ENCODE results near the gene CBLN3. TPM values are rescaled to one million over a fixed set of nuclear protein-coding genes. Genes with fewer than 3 reads are reported as not detected.

The CBLN3 gene
- total and polyA plus RNA-seq, 11 donors: 0.38 to 4.9 (median 0.80) TPM

DNA sequence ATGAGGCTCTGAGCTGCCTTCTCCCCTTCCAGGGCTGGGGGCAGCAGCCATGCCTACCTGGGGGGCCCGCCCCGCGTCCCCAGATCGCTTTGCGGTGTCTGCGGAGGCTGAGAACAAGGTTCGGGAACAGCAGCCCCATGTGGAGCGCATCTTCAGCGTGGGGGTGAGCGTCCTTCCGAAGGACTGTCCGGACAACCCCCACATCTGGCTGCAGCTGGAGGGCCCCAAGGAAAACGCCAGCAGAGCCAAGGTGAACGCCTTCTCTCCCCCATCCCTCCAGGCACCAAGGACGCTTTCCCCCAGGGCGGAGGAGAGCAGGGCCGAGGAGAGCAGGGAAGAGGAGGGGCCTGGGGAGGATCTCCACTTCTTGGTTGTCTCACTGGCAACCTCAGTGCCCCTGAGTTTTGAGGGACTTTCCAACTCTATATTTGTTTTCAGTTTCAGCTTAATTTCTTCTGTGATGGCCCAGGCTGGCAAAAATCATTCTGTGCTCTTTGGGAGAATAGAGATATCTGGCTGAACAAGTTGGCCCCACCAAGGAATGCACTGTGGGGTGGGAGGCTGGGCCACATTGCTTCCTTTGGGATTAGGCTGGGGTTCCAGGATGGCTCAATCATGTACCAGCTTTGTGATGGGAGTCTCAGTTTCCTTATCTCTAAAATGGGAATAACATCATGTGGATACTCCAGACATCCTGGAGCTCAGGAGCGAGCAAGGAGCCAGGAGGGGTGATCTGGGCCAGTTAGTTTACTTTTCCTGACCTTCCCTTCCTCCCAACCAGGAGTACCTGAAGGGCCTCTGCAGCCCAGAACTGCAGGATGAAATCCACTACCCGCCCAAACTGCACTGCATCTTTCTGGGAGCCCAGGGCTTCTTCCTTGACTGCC is 1.5 kb upstream of the CBLN3 start:
- Histone ChIP-seq H3K27me3 (no peaks in the 10 kb centered on the region), H3K4me3 (peak overlapping the region; percentile 61 to 89 (median 80)), H3K36me3 (peaks cover 0 to 41% (median 36%) of the 10 kb centered on the region in 9 donors), H3K9me3 (no peaks in the 10 kb centered on the region), H3K4me1 (peaks cover 3 to 59% (median 36%) of the 10 kb centered on the region in 12 donors), H3K27ac (peak overlapping the region; percentile 80 to 100 (median 96))
- DNase-seq (peak in 3 of 5 donors; percentile 62 to 71 (median 70)), ATAC-seq (peak in 3 of 4 donors; percentile 9 to 61 (median 43))
- WGBS, 4 donors: 20 to 24% (median 21%) methylated on average over 14 to 19 of the region's 19 CpGs
- intact Hi-C loops (cut with DNase I): loop anchor here (1.0 to 10.0 kb wide), 12 partner anchors 64 to 189 kb away; partner anchors contain the start of genes TINF2 (in 7 of the 10), NFATC4 (in 2 of the 10) and ADCY4 (in 1 of the 10)
- TF ChIP-seq, protein P1, sequence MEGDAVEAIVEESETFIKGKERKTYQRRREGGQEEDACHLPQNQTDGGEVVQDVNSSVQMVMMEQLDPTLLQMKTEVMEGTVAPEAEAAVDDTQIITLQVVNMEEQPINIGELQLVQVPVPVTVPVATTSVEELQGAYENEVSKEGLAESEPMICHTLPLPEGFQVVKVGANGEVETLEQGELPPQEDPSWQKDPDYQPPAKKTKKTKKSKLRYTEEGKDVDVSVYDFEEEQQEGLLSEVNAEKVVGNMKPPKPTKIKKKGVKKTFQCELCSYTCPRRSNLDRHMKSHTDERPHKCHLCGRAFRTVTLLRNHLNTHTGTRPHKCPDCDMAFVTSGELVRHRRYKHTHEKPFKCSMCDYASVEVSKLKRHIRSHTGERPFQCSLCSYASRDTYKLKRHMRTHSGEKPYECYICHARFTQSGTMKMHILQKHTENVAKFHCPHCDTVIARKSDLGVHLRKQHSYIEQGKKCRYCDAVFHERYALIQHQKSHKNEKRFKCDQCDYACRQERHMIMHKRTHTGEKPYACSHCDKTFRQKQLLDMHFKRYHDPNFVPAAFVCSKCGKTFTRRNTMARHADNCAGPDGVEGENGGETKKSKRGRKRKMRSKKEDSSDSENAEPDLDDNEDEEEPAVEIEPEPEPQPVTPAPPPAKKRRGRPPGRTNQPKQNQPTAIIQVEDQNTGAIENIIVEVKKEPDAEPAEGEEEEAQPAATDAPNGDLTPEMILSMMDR (IDR thresholded peaks at IDR 0.05): no peak
- TF ChIP-seq POLR2A (IDR thresholded peaks at IDR 0.05): no peak

DNA sequence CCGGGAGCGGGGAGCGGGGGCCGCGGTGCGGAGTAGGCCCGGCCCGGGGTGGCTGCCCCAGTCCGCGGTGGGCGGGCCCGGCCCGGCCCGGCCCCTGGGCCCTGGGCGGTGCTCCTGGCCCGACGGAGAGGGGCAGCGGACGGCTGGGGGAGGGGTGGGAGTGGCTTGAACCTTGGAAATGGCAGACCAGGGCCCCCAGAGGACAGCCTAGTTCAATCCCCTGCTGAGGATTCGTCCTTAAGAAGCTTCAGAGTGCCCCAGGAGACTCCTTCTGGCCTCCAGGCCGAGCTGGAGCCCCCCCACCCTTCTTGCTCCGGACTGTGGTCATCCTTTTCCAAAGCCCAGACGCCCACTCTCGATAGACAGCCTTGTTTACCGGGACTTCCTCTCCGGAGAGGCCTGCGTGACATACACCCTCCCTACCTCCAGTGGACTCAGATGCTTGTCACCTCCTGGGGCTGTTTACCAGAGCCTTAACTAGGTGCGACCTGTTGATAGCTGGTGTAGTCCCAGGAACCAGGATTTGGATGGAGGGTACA is 744 bp upstream of the CBLN3 start:
- ATAC-seq (peak; percentile 65 to 88 (median 84)), DNase-seq (peak; percentile 85 to 94 (median 90))
- Histone ChIP-seq H3K9me3 (no peaks in the 10 kb centered on the region), H3K27me3 (no peaks in the 10 kb centered on the region), H3K4me3 (peak overlapping the region; percentile 61 to 89 (median 80)), H3K4me1 (peaks cover 3 to 59% (median 40%) of the 10 kb centered on the region in 12 donors), H3K27ac (peak overlapping the region; percentile 80 to 100 (median 96)), H3K36me3 (peaks cover 0 to 37% (median 31%) of the 10 kb centered on the region in 9 donors)
- WGBS, 4 donors: 0 to 1% (median 1%) methylated on average over 18 to 28 of the region's 28 CpGs
- TF ChIP-seq, protein P1 (IDR thresholded peaks at IDR 0.05): no peak
- intact Hi-C loops (cut with DNase I): loop anchor here (1.0 to 10.0 kb wide), 9 partner anchors 63 to 188 kb away; partner anchors contain the start of genes TINF2 (in 7 of the 10) and NFATC4 (in 2 of the 10)

DNA sequence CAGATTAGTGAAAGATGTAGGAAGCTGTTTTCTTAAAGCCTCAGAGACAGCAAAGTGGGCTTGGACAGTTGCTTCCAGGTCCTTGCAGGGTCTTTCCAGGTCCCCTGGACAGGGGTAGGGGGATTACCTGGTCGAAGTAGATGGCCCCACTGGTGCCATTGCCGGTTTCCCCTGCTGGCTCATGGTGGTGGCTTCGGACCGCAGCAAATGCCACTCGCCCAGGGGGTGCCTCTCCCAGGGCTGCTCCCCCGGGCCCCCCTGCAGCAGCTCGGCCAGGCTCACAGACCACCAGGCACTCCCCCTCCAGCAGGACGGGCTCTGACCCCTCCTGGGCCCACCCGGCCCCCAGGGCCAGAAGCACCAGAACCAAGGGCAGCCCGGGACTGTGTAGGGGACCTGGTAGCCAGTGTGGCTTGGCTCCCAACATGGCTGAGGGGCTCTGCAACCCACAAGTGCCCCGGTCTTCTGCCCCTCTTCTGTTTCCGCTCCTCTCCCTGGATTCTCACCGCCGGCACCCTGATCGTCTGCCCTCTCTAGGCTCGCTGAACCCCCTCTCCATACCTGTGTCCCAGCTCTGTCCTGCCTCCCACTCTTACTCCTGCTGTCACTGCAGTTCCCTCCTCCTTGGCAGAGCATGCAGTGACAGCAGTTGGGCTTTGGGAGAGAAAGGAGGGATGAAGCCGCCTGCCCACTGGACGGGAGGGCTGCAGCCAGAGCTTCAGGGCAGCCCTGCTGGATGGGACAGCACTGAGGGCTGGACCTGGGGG is 657 bp downstream of the CBLN3 start:
- WGBS, 4 donors: 91 to 93% (median 92%) methylated on average over 17 to 18 of the region's 18 CpGs
- H3K4me3 ChIP-seq: peak overlapping the region in 10 of 12 donors; percentile 61 to 89 (median 82)
- TF ChIP-seq, protein P1 (IDR thresholded peaks at IDR 0.05): no peak
- TF ChIP-seq POLR2A (IDR thresholded peaks at IDR 0.05): no peak
- peak in 2 of 5 donors; percentile 28 to 58 for DNase-seq
- H3K36me3 ChIP-seq: peaks cover 0 to 27% (median 17%) of the 10 kb centered on the region in 9 donors
- intact Hi-C loops (cut with DNase I): loop anchor here in 2 of 10 donors (2.0 kb wide), 2 partner anchors 30 to 62 kb away; partner anchors contain the start of gene NYNRIN (in 1 of the 2)
- H3K27me3 ChIP-seq: no peaks in the 10 kb centered on the region
- no peaks in the 10 kb centered on the region for H3K9me3 ChIP-seq
- H3K27ac ChIP-seq: peak overlapping the region; percentile 80 to 100 (median 96)
- no peak for ATAC-seq
- H3K4me1 ChIP-seq: peaks cover 3 to 56% (median 41%) of the 10 kb centered on the region in 12 donors
